ENCODE data around the gene ANO10.

ANO10 gene

GRCh38 chr3:43531835-43532234 lies 90.0 kb downstream of the ANO10 start:
- Histone ChIP-seq H2AFZ (ENCODE audit: low read depth, low read length) (no peak overlapping the region), H3K27ac (ENCODE audit: low read length) (no peak overlapping the region), H3K27me3 (ENCODE audit: insufficient read depth, low read length, poor library complexity) (no peaks in the 10 kb centered on the region), H3K4me1 (ENCODE audit: insufficient read depth, low read length) (no peaks in the 10 kb centered on the region), H3K9me3 (ENCODE audit: insufficient read depth, low read length, severe bottlenecking) (no peaks in the 10 kb centered on the region), H3K36me3 (ENCODE audit: insufficient read depth, low read length) (no peaks in the 10 kb centered on the region), H3K4me2 (ENCODE audit: insufficient read depth, low read length) (no peak overlapping the region), H3K79me2 (ENCODE audit: insufficient read depth, low read length) (no peaks in the 10 kb centered on the region), H4K20me1 (ENCODE audit: insufficient read depth, low read length) (no peaks in the 10 kb centered on the region), H3K9ac (ENCODE audit: low read depth, low read length) (no peak overlapping the region), H3K4me3 (ENCODE audit: low read depth in 1 of 2, low read length in 2 of 2) (no peak overlapping the region)
- DNase-seq = no peak
- ATAC-seq (ENCODE audit: insufficient read depth, low read depth) = no peak
- TF ChIP-seq, protein P1, sequence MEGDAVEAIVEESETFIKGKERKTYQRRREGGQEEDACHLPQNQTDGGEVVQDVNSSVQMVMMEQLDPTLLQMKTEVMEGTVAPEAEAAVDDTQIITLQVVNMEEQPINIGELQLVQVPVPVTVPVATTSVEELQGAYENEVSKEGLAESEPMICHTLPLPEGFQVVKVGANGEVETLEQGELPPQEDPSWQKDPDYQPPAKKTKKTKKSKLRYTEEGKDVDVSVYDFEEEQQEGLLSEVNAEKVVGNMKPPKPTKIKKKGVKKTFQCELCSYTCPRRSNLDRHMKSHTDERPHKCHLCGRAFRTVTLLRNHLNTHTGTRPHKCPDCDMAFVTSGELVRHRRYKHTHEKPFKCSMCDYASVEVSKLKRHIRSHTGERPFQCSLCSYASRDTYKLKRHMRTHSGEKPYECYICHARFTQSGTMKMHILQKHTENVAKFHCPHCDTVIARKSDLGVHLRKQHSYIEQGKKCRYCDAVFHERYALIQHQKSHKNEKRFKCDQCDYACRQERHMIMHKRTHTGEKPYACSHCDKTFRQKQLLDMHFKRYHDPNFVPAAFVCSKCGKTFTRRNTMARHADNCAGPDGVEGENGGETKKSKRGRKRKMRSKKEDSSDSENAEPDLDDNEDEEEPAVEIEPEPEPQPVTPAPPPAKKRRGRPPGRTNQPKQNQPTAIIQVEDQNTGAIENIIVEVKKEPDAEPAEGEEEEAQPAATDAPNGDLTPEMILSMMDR (IDR thresholded peaks at IDR 0.05; ENCODE audit: borderline replicate concordance, extremely low read depth, low read length, poor library complexity, severe bottlenecking) = no peak
- no peak for TF ChIP-seq EZH2 (IDR thresholded peaks at IDR 0.05; ENCODE audit: borderline replicate concordance, low read depth, low read length, severe bottlenecking)

GRCh38 chr3:43528498-43529099 lies 93.2 kb downstream of the ANO10 start:
- H3K4me3 ChIP-seq (ENCODE audit: low read depth in 1 of 2, low read length in 2 of 2) = no peak overlapping the region
- no peaks in the 10 kb centered on the region for H3K36me3 ChIP-seq (ENCODE audit: insufficient read depth, low read length)
- no peaks in the 10 kb centered on the region for H4K20me1 ChIP-seq (ENCODE audit: insufficient read depth, low read length)
- no peaks in the 10 kb centered on the region for H3K27me3 ChIP-seq (ENCODE audit: insufficient read depth, low read length, poor library complexity)
- H3K4me1 ChIP-seq (ENCODE audit: insufficient read depth, low read length) = no peaks in the 10 kb centered on the region
- no peaks in the 10 kb centered on the region for H3K9me3 ChIP-seq (ENCODE audit: insufficient read depth, low read length, severe bottlenecking)
- ATAC-seq (ENCODE audit: insufficient read depth, low read depth) = no peak
- DNase-seq = no peak
- no peak overlapping the region for H2AFZ ChIP-seq (ENCODE audit: low read depth, low read length)
- H3K79me2 ChIP-seq (ENCODE audit: insufficient read depth, low read length) = no peaks in the 10 kb centered on the region
- H3K27ac ChIP-seq (ENCODE audit: low read length) = no peak overlapping the region
- H3K9ac ChIP-seq (ENCODE audit: low read depth, low read length) = no peak overlapping the region
- TF ChIP-seq EZH2 (IDR thresholded peaks at IDR 0.05; ENCODE audit: borderline replicate concordance, low read depth, low read length, severe bottlenecking) = no peak
- TF ChIP-seq, protein P1 (IDR thresholded peaks at IDR 0.05; ENCODE audit: borderline replicate concordance, extremely low read depth, low read length, poor library complexity, severe bottlenecking) = no peak
- H3K4me2 ChIP-seq (ENCODE audit: insufficient read depth, low read length) = no peak overlapping the region

- H3K79me2 ChIP-seq (ENCODE audit: insufficient read depth, low read length) = no peaks in the 10 kb centered on the region
- ATAC-seq (ENCODE audit: insufficient read depth, low read depth) (no peak), DNase-seq (no peak)
- TF ChIP-seq EZH2 (IDR thresholded peaks at IDR 0.05; ENCODE audit: borderline replicate concordance, low read depth, low read length, severe bottlenecking) = no peak
- TF ChIP-seq, protein P1 (IDR thresholded peaks at IDR 0.05; ENCODE audit: borderline replicate concordance, extremely low read depth, low read length, poor library complexity, severe bottlenecking) = no peak
- no peak overlapping the region for H2AFZ ChIP-seq (ENCODE audit: low read depth, low read length)
- no peaks in the 10 kb centered on the region for H3K36me3 ChIP-seq (ENCODE audit: insufficient read depth, low read length)
- H3K4me2 ChIP-seq (ENCODE audit: insufficient read depth, low read length) = no peak overlapping the region
- no peaks in the 10 kb centered on the region for H3K9me3 ChIP-seq (ENCODE audit: insufficient read depth, low read length, severe bottlenecking)
- no peaks in the 10 kb centered on the region for H3K4me1 ChIP-seq (ENCODE audit: insufficient read depth, low read length)
- H3K4me3 ChIP-seq (ENCODE audit: low read depth in 1 of 2, low read length in 2 of 2) = no peak overlapping the region
- H4K20me1 ChIP-seq (ENCODE audit: insufficient read depth, low read length) = no peaks in the 10 kb centered on the region
- no peaks in the 10 kb centered on the region for H3K27me3 ChIP-seq (ENCODE audit: insufficient read depth, low read length, poor library complexity)
- H3K27ac ChIP-seq (ENCODE audit: low read length) = no peak overlapping the region
- no peak overlapping the region for H3K9ac ChIP-seq (ENCODE audit: low read depth, low read length)
Observed at GRCh38 chr3:43526956-43527355, 94.9 kb downstream of the ANO10 start.

Data from DND-41 (cell line).